IMR-90 (cell line): Measurements from ENCODE around the gene NFASC. TPM values are rescaled to one million over a fixed set of nuclear protein-coding genes. Genes with fewer than 3 reads are reported as not detected.

ENCODE experiments used
- ATAC-seq: fragments of 200-7000 bp; cut with Tn5 transposase; 2 replicates; pipeline ENCODE4 v1.9.1; 2020; ENCODE audit warnings: low read depth, mild to moderate bottlenecking, moderate library complexity
- BruUV-seq: library from RNA; stranded (reverse); fragments of 400-500 nt; replicated peaks from 2 replicates; lab custom pipeline; 2021; lab: Mats Ljungman, UMichigan
- CTCF ChIA-PET: fragments of 300-600 bp; formaldehyde crosslinking; extraction: SDS; loops from one replicate; lab custom pipeline; 2021; ENCODE audit warnings: antibody characterized with exemption; lab: Yijun Ruan, JAX
- POLR2A ChIA-PET: fragments of 300-600 bp; sonication (Branson Sonifier 250); formaldehyde crosslinking; loops from one replicate; lab custom pipeline; 2022; ENCODE audit warnings: antibody characterized with exemption; ENCODE audit not compliant: unreplicated experiment; lab: Charles Lee
- DNase-seq: peaks from one replicate; pipeline ENCODE4 v3.0.0; 2013
- H2AFZ ChIP-seq: replicated peaks from 2 replicates; pipeline ENCODE3; 2013; ENCODE audit warnings: low read length, mild to moderate bottlenecking; ENCODE audit not compliant: poor library complexity
- H2AK5ac ChIP-seq: 2 replicates; pipeline ENCODE4 v1.6.1; 2013; ENCODE audit warnings: low read depth, low read length, inconsistent platforms
- H2AK9ac ChIP-seq: replicated peaks from 2 replicates; pipeline ENCODE3; 2013; ENCODE audit warnings: mild to moderate bottlenecking, low read depth, low read length, moderate library complexity; ENCODE audit not compliant: poor library complexity
- H2BK120ac ChIP-seq: 2 replicates; pipeline ENCODE4 v1.6.1; 2013; ENCODE audit warnings: low read depth, low read length, inconsistent platforms
- H2BK15ac ChIP-seq: 3 replicates; pipeline ENCODE4 v1.6.1; 2013; ENCODE audit warnings: low read depth, low read length, inconsistent platforms
- H2BK20ac ChIP-seq: 2 replicates; pipeline ENCODE4 v1.6.1; 2013; ENCODE audit warnings: low read depth, mild to moderate bottlenecking, inconsistent platforms, low read length, moderate library complexity
- H2BK5ac ChIP-seq: 2 replicates; pipeline ENCODE4 v1.6.1; 2013; ENCODE audit warnings: mild to moderate bottlenecking, low read depth, low read length, inconsistent platforms; ENCODE audit not compliant: poor library complexity, severe bottlenecking
- H3K14ac ChIP-seq: replicated peaks from 2 replicates; pipeline ENCODE4 v1.6.1; 2013; ENCODE audit warnings: low read depth, low read length, inconsistent platforms
- H3K18ac ChIP-seq: 2 replicates; pipeline ENCODE4 v1.6.1; 2013; ENCODE audit warnings: low read depth, low read length, control low read depth
- H3K23ac ChIP-seq: 2 replicates; pipeline ENCODE4 v1.6.1; 2013; ENCODE audit warnings: low read depth, low read length, inconsistent platforms
- H3K27ac ChIP-seq: 2 replicates; pipeline ENCODE4 v1.5.1; 2013; ENCODE audit warnings: mild to moderate bottlenecking, control low read depth, low read length; ENCODE audit not compliant: insufficient read depth
- H3K27me3 ChIP-seq: 2 replicates; pipeline ENCODE4 v1.6.1; 2013; ENCODE audit warnings: low read length; ENCODE audit not compliant: control insufficient read depth, insufficient read depth
- H3K36me3 ChIP-seq: 2 replicates; pipeline ENCODE4 v1.6.1; 2013; ENCODE audit warnings: low read length, mixed read lengths; ENCODE audit not compliant: control insufficient read depth, insufficient read depth
- H3K4ac ChIP-seq: 2 replicates; pipeline ENCODE4 v1.6.1; 2013; ENCODE audit warnings: low read depth, low read length, inconsistent platforms
- H3K4me1 ChIP-seq: 2 replicates; pipeline ENCODE4 v1.6.1; 2013; ENCODE audit warnings: low read length, mixed read lengths; ENCODE audit not compliant: control insufficient read depth, insufficient read depth
- H3K4me2 ChIP-seq: 2 replicates; pipeline ENCODE4 v1.6.1; 2013; ENCODE audit warnings: low read depth, mild to moderate bottlenecking, control low read depth, low read length, moderate library complexity
- H3K4me3 ChIP-seq: 2 replicates; pipeline ENCODE4 v1.5.1; 2013; ENCODE audit warnings: low read depth, mild to moderate bottlenecking, control low read depth, low read length, moderate library complexity; ENCODE audit not compliant: insufficient read depth
- H3K56ac ChIP-seq: 2 replicates; pipeline ENCODE4 v1.6.1; 2013; ENCODE audit warnings: low read length, inconsistent platforms; ENCODE audit not compliant: insufficient read depth; ENCODE audit errors: extremely low read depth
- H3K79me1 ChIP-seq, 2 experiments: 2 replicates each; pipeline ENCODE4 v1.6.1; 2013; ENCODE audit warnings: low read length in 2 of 2, inconsistent platforms in 1 of 2, low read depth in 1 of 2
- H3K9ac ChIP-seq: 2 replicates; pipeline ENCODE4 v1.6.1; 2013; ENCODE audit warnings: low read depth, low read length, control low read depth
- H3K9me1 ChIP-seq: 2 replicates; pipeline ENCODE4 v1.6.1; 2013; ENCODE audit warnings: low read length, inconsistent platforms; ENCODE audit not compliant: insufficient read depth
- H3K9me3 ChIP-seq: 2 replicates; pipeline ENCODE4 v1.6.1; 2013; ENCODE audit warnings: low read length; ENCODE audit not compliant: control insufficient read depth, insufficient read depth
- H4K20me1 ChIP-seq: 2 replicates; pipeline ENCODE4 v1.6.1; 2013; ENCODE audit warnings: low read length, inconsistent platforms; ENCODE audit not compliant: insufficient read depth
- H4K5ac ChIP-seq: 2 replicates; pipeline ENCODE4 v1.6.1; 2013; ENCODE audit warnings: mild to moderate bottlenecking, low read depth, low read length, control low read depth
- H4K8ac ChIP-seq, 2 experiments: 2 replicates each; pipeline ENCODE4 v1.6.1; 2013; ENCODE audit warnings: low read depth in 2 of 2, low read length in 2 of 2, control low read depth in 1 of 2, inconsistent platforms in 1 of 2
- H4K91ac ChIP-seq: 2 replicates; pipeline ENCODE4 v1.6.1; 2013; ENCODE audit warnings: low read depth, low read length, inconsistent platforms; ENCODE audit not compliant: insufficient read depth
- BHLHE40 ChIP-seq: fragments of 150-350 bp; IDR thresholded peaks from 2 replicates; pipeline ENCODE4 v1.6.1; 2016; ENCODE audit warnings: mild to moderate bottlenecking, low read depth, low read length
- POLR2A ChIP-seq: IDR thresholded peaks from 2 replicates; pipeline ENCODE4 v1.6.1; 2012; ENCODE audit warnings: mild to moderate bottlenecking, low read depth, low read length
- WGBS, 2 experiments: methylation state at CpG; one replicate each; pipeline versions ENCODE4 v1.1.5 to v1.1.7; 2013; ENCODE audit warnings: missing lambda C conversion rate in 2 of 2; ENCODE audit not compliant: insufficient read length in 1 of 2; ENCODE audit errors: extremely low coverage in 2 of 2; 5-methylcytosine and 5-hydroxymethylcytosine counted together
- dilution Hi-C: fragments of 300-500 bp; cut with HindIII; formaldehyde crosslinking; loops from one replicate; pipeline ENCODE4 v1.14.3; 2018; ENCODE audit warnings: low sequenced_read_pairs; ENCODE audit not compliant: unreplicated experiment
- in situ Hi-C: fragments of 300-500 bp; cut with MboI; formaldehyde crosslinking; loops from 3 replicates; pipeline ENCODE4 v1.14.3; 2019; ENCODE audit warnings: low sequenced_read_pairs, inconsistent platforms, mixed read lengths
- intact Hi-C: fragments of 100-400 bp; cut with micrococcal nuclease; formaldehyde crosslinking; loops from 2 replicates; pipeline ENCODE4 v1.10.0; 2022
- polyA plus RNA-seq, 3 experiments: library from polyadenylated mRNA; depleted of rRNA; stranded (reverse); fragments of >200 nt; gene quantifications; 2 replicates each; pipeline ENCODE4 v1.2.3, GENCODE V29; 2012; ENCODE audit warnings: low replicate concordance in 1 of 3
- total RNA-seq: library from RNA; depleted of rRNA; stranded (reverse); fragments of >200 nt; gene quantifications from 2 replicates; pipeline ENCODE4 v1.2.3, GENCODE V29; 2012

NFASC gene
- total and polyA plus RNA-seq, 2 of the 4 experiments (the other 2 are of a cell fraction): 0.18 to 0.79 TPM

DNA sequence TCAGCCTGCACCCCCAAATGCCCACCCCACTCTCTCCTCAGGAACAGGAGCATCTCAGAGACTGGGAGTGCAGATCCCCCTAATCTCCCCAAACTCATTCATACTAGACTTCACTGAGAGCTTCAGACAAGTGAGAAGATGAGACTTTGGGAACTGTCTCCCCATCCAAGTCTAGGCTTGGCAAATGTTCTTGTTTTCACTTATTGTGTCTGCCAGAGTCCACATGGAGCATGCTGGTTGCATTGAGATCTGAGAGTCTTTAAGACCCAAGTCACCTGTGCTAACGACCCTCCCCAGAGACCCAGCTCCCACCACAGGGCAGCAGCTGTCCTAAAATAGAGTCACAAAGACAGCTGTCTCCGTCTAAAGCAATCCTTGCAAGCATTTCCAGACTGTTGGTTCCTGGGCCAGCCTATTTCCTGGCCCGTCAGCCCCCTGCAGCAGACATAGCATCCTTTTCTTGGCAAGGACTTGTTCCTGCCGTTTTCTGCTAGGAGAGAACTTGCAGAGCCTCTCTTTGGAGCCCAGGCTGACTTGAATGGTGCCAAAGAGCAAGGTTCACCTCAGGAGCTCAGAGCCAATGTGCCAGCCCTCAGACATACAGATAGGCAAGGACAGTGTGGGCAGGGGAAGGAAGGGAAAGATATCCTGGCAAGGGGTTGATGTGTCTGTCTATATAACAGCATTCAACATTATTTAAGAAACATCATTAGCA lies 170.5 kb downstream of the NFASC start:
- Histone ChIP-seq H3K36me3 (no peaks in the 10 kb centered on the region), H3K27ac (no peak overlapping the region), H2AK5ac (no peak overlapping the region), H2BK5ac (no peak overlapping the region), H2BK20ac (no peak overlapping the region), H3K14ac (no peak overlapping the region), H2BK120ac (no peak overlapping the region), H3K23ac (no peak overlapping the region), H3K4me2 (no peak overlapping the region), H2AFZ (no peak overlapping the region), H3K4ac (no peak overlapping the region), H3K4me3 (no peak overlapping the region), H4K8ac (no peak overlapping the region), H4K20me1 (no peaks in the 10 kb centered on the region), H3K9me3 (no peaks in the 10 kb centered on the region), H3K27me3 (peaks cover 52% of the 10 kb centered on the region), H2AK9ac (no peak overlapping the region), H3K56ac (no peak overlapping the region), H3K18ac (no peak overlapping the region), H3K79me1 (no peaks in the 10 kb centered on the region), H3K9me1 (no peaks in the 10 kb centered on the region), H3K4me1 (no peaks in the 10 kb centered on the region), H2BK15ac (no peak overlapping the region), H3K9ac (no peak overlapping the region), H4K91ac (no peak overlapping the region), H4K5ac (no peak overlapping the region)
- BruUV-seq: no TSS peak
- intact Hi-C loops: no loop called here
- dilution Hi-C loops: no loop called here
- TF ChIP-seq POLR2A (no peak), BHLHE40 (no peak)
- 0% methylated on average over 1 of the region's 4 CpGs; no CpG with 5 or more reads in 1 of the 2 experiments for WGBS, 2 experiments
- ChIA-PET POLR2A (no interaction called here), CTCF (no interaction called here)
- ATAC-seq: no peak
- DNase-seq: no peak
- in situ Hi-C loops: no loop called here
